ENCODE data around the gene ARHGDIB. TPM values are rescaled to one million over a fixed set of nuclear protein-coding genes. Genes with fewer than 3 reads are reported as not detected.

The ARHGDIB gene
- total RNA-seq, 1 donor from 2014 or later: 228 TPM

GRCh38 chr12:14963520-14963919 is 2.1 kb upstream of the ARHGDIB start:
- H3K27me3 ChIP-seq: no peaks in the 10 kb centered on the region
- H3K4me1 ChIP-seq: no peaks in the 10 kb centered on the region
- peak overlapping the region; percentile 14 for H3K27ac ChIP-seq
- H3K36me3 ChIP-seq: no peaks in the 10 kb centered on the region
- ATAC-seq (no peak), DNase-seq (no peak)
- TF ChIP-seq CTCF (IDR thresholded peaks at IDR 0.05): no peak
- no peak overlapping the region for H3K4me3 ChIP-seq
- H3K9me3 ChIP-seq: no peaks in the 10 kb centered on the region
- intact Hi-C loops (cut with DNase I): no loop called here

- ATAC-seq (no peak), DNase-seq (no peak)
- Histone ChIP-seq H3K27me3 (no peaks in the 10 kb centered on the region), H3K27ac (peak overlapping the region; percentile 85), H3K36me3 (no peaks in the 10 kb centered on the region), H3K9me3 (no peaks in the 10 kb centered on the region), H3K4me1 (peaks cover 4% of the 10 kb centered on the region), H3K4me3 (no peak overlapping the region)
- TF ChIP-seq CTCF (IDR thresholded peaks at IDR 0.05): no peak
- intact Hi-C loops (cut with DNase I): no loop called here
Observed at GRCh38 chr12:14962797-14963196, 1.4 kb upstream of the ARHGDIB start.

GRCh38 chr12:14962153-14962539 is 745 bp upstream of the ARHGDIB start:
- intact Hi-C loops (cut with DNase I): no loop called here
- ATAC-seq (no peak), DNase-seq (no peak)
- TF ChIP-seq CTCF (IDR thresholded peaks at IDR 0.05): no peak
- Histone ChIP-seq H3K27ac (peak overlapping the region; percentile 85), H3K36me3 (no peaks in the 10 kb centered on the region), H3K9me3 (no peaks in the 10 kb centered on the region), H3K27me3 (no peaks in the 10 kb centered on the region), H3K4me3 (peak overlapping the region; percentile 60), H3K4me1 (peaks cover 10% of the 10 kb centered on the region)

GRCh38 chr12:14960548-14961465 is 594 bp downstream of the ARHGDIB start:
- TF ChIP-seq CTCF (IDR thresholded peaks at IDR 0.05): no peak
- intact Hi-C loops (cut with DNase I): no loop called here
- peak; percentile 68 for DNase-seq
- Histone ChIP-seq H3K4me1 (peaks cover 23% of the 10 kb centered on the region), H3K27ac (peak overlapping the region; percentile 85), H3K36me3 (no peaks in the 10 kb centered on the region), H3K4me3 (peak overlapping the region; percentile 60), H3K9me3 (no peaks in the 10 kb centered on the region), H3K27me3 (no peaks in the 10 kb centered on the region)
- ATAC-seq: peak; percentile 85

- Histone ChIP-seq H3K4me3 (peak overlapping the region; percentile 60), H3K27me3 (no peaks in the 10 kb centered on the region), H3K9me3 (no peaks in the 10 kb centered on the region), H3K4me1 (peaks cover 23% of the 10 kb centered on the region), H3K36me3 (no peaks in the 10 kb centered on the region), H3K27ac (peak overlapping the region; percentile 85)
- TF ChIP-seq CTCF (IDR thresholded peaks at IDR 0.05): no peak
- no peak for ATAC-seq
- intact Hi-C loops (cut with DNase I): no loop called here
- DNase-seq: no peak
Observed at GRCh38 chr12:14959916-14960496, 1.4 kb downstream of the ARHGDIB start.

Measured in upper lobe of right lung (tissue), 1 donor.